Measurements from ENCODE around the gene OR52N4.
"Not testable (repeated sequence)": the region's sequence is repeated elsewhere in the genome, so short reads cannot be mapped to it uniquely, and the experiment has no call there.

The OR52N4 gene

GRCh38 chr11:5753943-5754342 is at the start of gene OR52N4:
OR52N4 (plus strand) TSS chr11:5754243; CDS start chr11:5754741, 498 bp downstream.
- no peak for DNase-seq (ENCODE audit: low read depth)

- DNase-seq (ENCODE audit: low read depth): no peak
Observed at GRCh38 chr11:5705688-5706087, 48.4 kb upstream of the OR52N4 start.

- DNase-seq (ENCODE audit: low read depth): no peak
Observed at GRCh38 chr11:5712507-5712906, 41.5 kb upstream of the OR52N4 start.

GRCh38 chr11:5713695-5714094 is 40.3 kb upstream of the OR52N4 start:
- no peak for DNase-seq (ENCODE audit: low read depth)

GRCh38 chr11:5716518-5716917 is 37.5 kb upstream of the OR52N4 start:
- not testable (repeated sequence) for DNase-seq (ENCODE audit: low read depth)

- no peak for DNase-seq (ENCODE audit: low read depth)
Observed at GRCh38 chr11:5719703-5720495, 34.1 kb upstream of the OR52N4 start.

GRCh38 chr11:5722622-5723021 is 31.4 kb upstream of the OR52N4 start:
- DNase-seq (ENCODE audit: low read depth): no peak

- no peak for DNase-seq (ENCODE audit: low read depth)
Observed at GRCh38 chr11:5726351-5726750, 27.7 kb upstream of the OR52N4 start.

GRCh38 chr11:5727691-5728090 is 26.4 kb upstream of the OR52N4 start:
- no peak for DNase-seq (ENCODE audit: low read depth)

GRCh38 chr11:5736396-5736795 is 17.6 kb upstream of the OR52N4 start, which contains the start of gene OR56B1:
OR56B1 (plus strand) TSS chr11:5736448; CDS start chr11:5736517, 69 bp downstream.
- no peak for DNase-seq (ENCODE audit: low read depth)

- no peak for DNase-seq (ENCODE audit: low read depth)
Observed at GRCh38 chr11:5737091-5737490, 17.0 kb upstream of the OR52N4 start.

GRCh38 chr11:5737670-5738392 is 16.2 kb upstream of the OR52N4 start:
- no peak for DNase-seq (ENCODE audit: low read depth)

GRCh38 chr11:5738431-5738830 is 15.6 kb upstream of the OR52N4 start:
- no peak for DNase-seq (ENCODE audit: low read depth)

- no peak for DNase-seq (ENCODE audit: low read depth)
Observed at GRCh38 chr11:5746614-5747013, 7.4 kb upstream of the OR52N4 start.

- no peak for DNase-seq (ENCODE audit: low read depth)
Observed at GRCh38 chr11:5749836-5750235, 4.2 kb upstream of the OR52N4 start.

GRCh38 chr11:5767056-5767455 is 13.0 kb downstream of the OR52N4 start:
- no peak for DNase-seq (ENCODE audit: low read depth)

GRCh38 chr11:5783255-5783654 is 29.2 kb downstream of the OR52N4 start, which contains the start of gene OR52N5:
OR52N5 (minus strand) TSS chr11:5783355; CDS start chr11:5778634, 4,721 bp downstream.
- DNase-seq (ENCODE audit: low read depth): no peak

- no peak for DNase-seq (ENCODE audit: low read depth)
Observed at GRCh38 chr11:5791165-5791564, 37.1 kb downstream of the OR52N4 start, which contains the start of gene OR52N1. OR52N1 (minus strand) TSS chr11:5791265; CDS start chr11:5788816, 2,449 bp downstream.

- DNase-seq (ENCODE audit: low read depth): no peak
Observed at GRCh38 chr11:5796541-5796940, 42.5 kb downstream of the OR52N4 start.

- DNase-seq (ENCODE audit: low read depth): no peak
Observed at GRCh38 chr11:5803982-5804381, 49.9 kb downstream of the OR52N4 start.
